Activated B cell treated with CpG ODN at 0.5 μM for 24 hours (primary cell): ENCODE results near the gene ANKS1A. TPM values are rescaled to one million over a fixed set of nuclear protein-coding genes. Genes with fewer than 3 reads are reported as not detected.

Experiments used
- ATAC-seq: fragments of 200-7000 bp; cut with Tn5 transposase; one replicate; pipeline ENCODE4 v1.10.0; 2021; ENCODE audit warnings: low read depth, mild to moderate bottlenecking, moderate library complexity
- CTCF ChIA-PET: fragments of 350-600 bp; sonication (Branson Sonifier 250); formaldehyde crosslinking; loops from one replicate; lab custom pipeline; 2021; ENCODE audit warnings: antibody characterized with exemption; lab: Charles Lee
- POLR2A ChIA-PET: fragments of 350-600 bp; sonication (Branson Sonifier 250); formaldehyde crosslinking; loops from one replicate; lab custom pipeline; 2021; ENCODE audit warnings: antibody characterized with exemption; lab: Charles Lee
- DNase-seq: peaks from one replicate; pipeline ENCODE4 v3.0.0; 2022
- H3K27ac Mint-ChIP-seq: one replicate; pipeline ENCODE4 v1.8.0; 2020; ENCODE audit warnings: mixed read lengths
- H3K27me3 Mint-ChIP-seq: one replicate; pipeline ENCODE4 v1.8.0; 2021; ENCODE audit warnings: mixed read lengths
- H3K36me3 Mint-ChIP-seq: one replicate; pipeline ENCODE4 v1.8.0; 2021; ENCODE audit warnings: low read depth, mixed read lengths
- H3K4me1 Mint-ChIP-seq: one replicate; pipeline ENCODE4 v1.8.0; 2021; ENCODE audit warnings: mixed read lengths
- H3K4me3 Mint-ChIP-seq: one replicate; pipeline ENCODE4 v1.8.0; 2020; ENCODE audit warnings: mild to moderate bottlenecking, mixed read lengths
- H3K9me3 Mint-ChIP-seq: one replicate; pipeline ENCODE4 v1.8.0; 2020; ENCODE audit warnings: mixed read lengths
- intact Hi-C: fragments of 100-400 bp; cut with micrococcal nuclease; formaldehyde crosslinking; loops from one replicate; pipeline ENCODE4 v1.15.1; 2024
- total RNA-seq: library from RNA; stranded (reverse); gene quantifications from 2 replicates; pipeline ENCODE4 v1.2.3, GENCODE V29; 2022
- TF ChIP-seq, protein P1 (sequence below): fragments of 200-600 bp; IDR thresholded peaks from one replicate; pipeline ENCODE4 v1.8.0; 2022; ENCODE audit warnings: antibody characterized with exemption, mild to moderate bottlenecking

The ANKS1A gene
- total RNA-seq, 1 donor from 2014 or later: 12.6 TPM

GRCh38 chr6:35080821-35081425 lies 191.9 kb downstream of the ANKS1A start:
- peaks cover 60% of the 10 kb centered on the region for H3K36me3 Mint-ChIP-seq
- H3K4me1 Mint-ChIP-seq: no peaks in the 10 kb centered on the region
- intact Hi-C loops: no loop called here

GRCh38 chr6:35081426-35081851 lies 192.4 kb downstream of the ANKS1A start:
- H3K9me3 Mint-ChIP-seq: no peaks in the 10 kb centered on the region
- H3K27ac Mint-ChIP-seq: no peak overlapping the region
- no peak for DNase-seq
- ATAC-seq: no peak
- peaks cover 65% of the 10 kb centered on the region for H3K36me3 Mint-ChIP-seq
- no peaks in the 10 kb centered on the region for H3K4me1 Mint-ChIP-seq
- CTCF ChIA-PET: no interaction called here
- intact Hi-C loops: no loop called here
- no peaks in the 10 kb centered on the region for H3K27me3 Mint-ChIP-seq
- TF ChIP-seq, protein P1, sequence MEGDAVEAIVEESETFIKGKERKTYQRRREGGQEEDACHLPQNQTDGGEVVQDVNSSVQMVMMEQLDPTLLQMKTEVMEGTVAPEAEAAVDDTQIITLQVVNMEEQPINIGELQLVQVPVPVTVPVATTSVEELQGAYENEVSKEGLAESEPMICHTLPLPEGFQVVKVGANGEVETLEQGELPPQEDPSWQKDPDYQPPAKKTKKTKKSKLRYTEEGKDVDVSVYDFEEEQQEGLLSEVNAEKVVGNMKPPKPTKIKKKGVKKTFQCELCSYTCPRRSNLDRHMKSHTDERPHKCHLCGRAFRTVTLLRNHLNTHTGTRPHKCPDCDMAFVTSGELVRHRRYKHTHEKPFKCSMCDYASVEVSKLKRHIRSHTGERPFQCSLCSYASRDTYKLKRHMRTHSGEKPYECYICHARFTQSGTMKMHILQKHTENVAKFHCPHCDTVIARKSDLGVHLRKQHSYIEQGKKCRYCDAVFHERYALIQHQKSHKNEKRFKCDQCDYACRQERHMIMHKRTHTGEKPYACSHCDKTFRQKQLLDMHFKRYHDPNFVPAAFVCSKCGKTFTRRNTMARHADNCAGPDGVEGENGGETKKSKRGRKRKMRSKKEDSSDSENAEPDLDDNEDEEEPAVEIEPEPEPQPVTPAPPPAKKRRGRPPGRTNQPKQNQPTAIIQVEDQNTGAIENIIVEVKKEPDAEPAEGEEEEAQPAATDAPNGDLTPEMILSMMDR: no peak
- no peak overlapping the region for H3K4me3 Mint-ChIP-seq
- POLR2A ChIA-PET: no interaction called here

More at GRCh38 chr6:35080821-35081425, 191.9 kb downstream of the ANKS1A start:
- Mint-ChIP-seq H3K9me3 (no peaks in the 10 kb centered on the region), H3K27me3 (no peaks in the 10 kb centered on the region), H3K4me3 (no peak overlapping the region), H3K27ac (no peak overlapping the region)
- DNase-seq: no peak
- ATAC-seq: no peak
- ChIA-PET POLR2A (no interaction called here), CTCF (no interaction called here)
- TF ChIP-seq, protein P1: no peak

DNA sequence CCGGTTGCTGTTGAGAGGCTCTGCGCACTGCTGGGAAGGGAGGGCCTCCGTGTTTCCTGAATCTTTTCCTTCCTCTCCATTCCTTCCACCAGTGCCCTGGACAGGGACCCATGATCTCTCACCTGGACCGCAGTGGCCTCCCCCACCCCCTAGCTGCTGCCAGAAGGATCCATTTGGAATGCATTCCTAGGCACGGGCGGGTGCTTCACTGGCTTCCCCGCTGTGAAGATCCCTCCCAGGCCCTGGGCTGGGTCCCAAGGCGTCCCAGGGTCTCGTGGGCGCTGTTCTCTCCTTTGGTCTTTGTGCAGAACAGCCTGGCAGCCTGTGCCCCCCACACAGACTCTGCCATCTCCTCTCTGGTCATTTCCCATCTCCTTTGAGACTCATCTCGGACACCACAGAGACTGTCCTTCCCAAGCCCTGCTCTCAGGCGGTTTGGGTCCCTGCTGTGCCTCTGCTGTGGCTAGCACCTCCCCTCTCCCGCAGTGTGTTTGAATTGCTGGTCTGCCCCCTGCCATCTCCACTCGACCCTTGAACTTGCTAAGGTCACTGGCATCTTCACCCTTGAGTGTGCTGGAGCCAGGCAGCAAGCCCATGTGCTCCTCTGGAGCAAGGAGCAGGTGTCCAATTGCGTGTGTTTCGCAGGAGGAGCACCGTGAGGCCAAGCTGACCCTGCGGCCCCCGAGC lies 193.1 kb downstream of the ANKS1A start:
- CTCF ChIA-PET: no interaction called here
- Mint-ChIP-seq H3K27ac (no peak overlapping the region), H3K27me3 (no peaks in the 10 kb centered on the region), H3K4me3 (no peak overlapping the region), H3K4me1 (no peaks in the 10 kb centered on the region), H3K36me3 (peaks cover 68% of the 10 kb centered on the region), H3K9me3 (no peaks in the 10 kb centered on the region)
- TF ChIP-seq, protein P1: no peak
- ATAC-seq: no peak
- intact Hi-C loops: no loop called here
- DNase-seq: no peak
- POLR2A ChIA-PET: no interaction called here

GRCh38 chr6:35082733-35083403 lies 193.8 kb downstream of the ANKS1A start:
- Mint-ChIP-seq H3K36me3 (peaks cover 70% of the 10 kb centered on the region), H3K4me3 (no peak overlapping the region), H3K27me3 (no peaks in the 10 kb centered on the region), H3K4me1 (no peaks in the 10 kb centered on the region), H3K9me3 (no peaks in the 10 kb centered on the region), H3K27ac (no peak overlapping the region)
- intact Hi-C loops: no loop called here
- ATAC-seq (no peak), DNase-seq (no peak)
- CTCF ChIA-PET: no interaction called here
- TF ChIP-seq, protein P1: no peak
- POLR2A ChIA-PET: no interaction called here

- Mint-ChIP-seq H3K27me3 (no peaks in the 10 kb centered on the region), H3K27ac (no peak overlapping the region), H3K4me3 (no peak overlapping the region), H3K9me3 (no peaks in the 10 kb centered on the region), H3K36me3 (peaks cover 74% of the 10 kb centered on the region), H3K4me1 (no peaks in the 10 kb centered on the region)
- ChIA-PET POLR2A (no interaction called here), CTCF (no interaction called here)
- intact Hi-C loops: no loop called here
- ATAC-seq: no peak
- TF ChIP-seq, protein P1: no peak
- DNase-seq: no peak
Observed at GRCh38 chr6:35083507-35083906, 194.5 kb downstream of the ANKS1A start.
